Endothelial cell of umbilical vein (primary cell): ENCODE measurements around the gene LTBP2. TPM values are rescaled to one million over a fixed set of nuclear protein-coding genes. Genes with fewer than 3 reads are reported as not detected.

Experiments
- BruUV-seq: library from RNA; stranded (reverse); fragments of 400-500 nt; replicated peaks from 2 replicates; lab custom pipeline; 2021; lab: Mats Ljungman, UMichigan
- CTCF ChIA-PET: fragments of 300-600, 350-600 bp; sonication (Branson Sonifier 250); formaldehyde crosslinking; loops from one replicate; lab custom pipeline; 2021; ENCODE audit warnings: antibody characterized with exemption, inconsistent platforms; lab: Charles Lee
- POLR2A ChIA-PET: fragments of 300-600, 350-600 bp; sonication (Branson Sonifier 250); formaldehyde crosslinking; loops from one replicate; lab custom pipeline; 2021; ENCODE audit warnings: antibody characterized with exemption, inconsistent platforms; lab: Charles Lee
- DNase-seq: peaks from one replicate; pipeline ENCODE4 v3.0.0-alpha.2; 2011; ENCODE audit warnings: low read depth, low spot score
- FAIRE-seq: peaks from 2 replicates; lab custom pipeline; 2011; peaks lifted over from hg19 to GRCh38; lab: Jason Lieb, UNC
- H2AFZ ChIP-seq: 2 replicates; pipeline ENCODE4 v1.6.0; 2012; ENCODE audit warnings: low read depth, low read length, control low read depth, inconsistent platforms
- H3K27ac ChIP-seq: 2 replicates; pipeline ENCODE4 v1.5.1; 2011; ENCODE audit warnings: low read depth, mild to moderate bottlenecking, control low read depth, low read length, moderate library complexity; ENCODE audit not compliant: insufficient read depth
- H3K27me3 ChIP-seq, 2 experiments: 2 replicates each; pipeline versions ENCODE4 v1.6.0 to v1.6.1; 2011; ENCODE audit warnings: low read length in 2 of 2, mixed read lengths in 1 of 2; ENCODE audit not compliant: control insufficient read depth in 2 of 2, insufficient read depth in 2 of 2
- H3K36me3 ChIP-seq, 2 experiments: 2 replicates in 1 of 2; 3 replicates in 1 of 2; pipeline ENCODE4 v1.5.1; 2011; ENCODE audit warnings: low read length in 2 of 2, mild to moderate bottlenecking in 1 of 2, moderate library complexity in 1 of 2; ENCODE audit not compliant: control insufficient read depth in 2 of 2, insufficient read depth in 2 of 2; ENCODE audit errors: extremely low read depth in 1 of 2
- H3K4me1 ChIP-seq: 3 replicates; pipeline ENCODE4 v1.5.1; 2011; ENCODE audit warnings: mild to moderate bottlenecking, low read length; ENCODE audit not compliant: control insufficient read depth, insufficient read depth; ENCODE audit errors: extremely low read depth
- H3K4me2 ChIP-seq: 2 replicates; pipeline ENCODE4 v1.6.1; 2011; ENCODE audit warnings: low read length, control low read depth, mixed read lengths; ENCODE audit not compliant: insufficient read depth
- H3K4me3 ChIP-seq, 3 experiments: fragments of 200-600 bp in 1 of 3; sonication (generic), shearing (Covaris generic) in 1 of 3; replicated peaks in 1 of 3; 2 replicates each; pipeline ENCODE4 v1.5.1; 2011 to 2016; ENCODE audit warnings: control low read depth in 3 of 3, low read length in 3 of 3, mild to moderate bottlenecking in 2 of 3, inconsistent platforms in 1 of 3, low read depth in 1 of 3, moderate library complexity in 1 of 3; ENCODE audit not compliant: insufficient read depth in 1 of 3
- H3K79me2 ChIP-seq: 2 replicates; pipeline ENCODE4 v1.6.0; 2012; ENCODE audit warnings: low read length, inconsistent platforms; ENCODE audit not compliant: control insufficient read depth, insufficient read depth
- H3K9ac ChIP-seq: replicated peaks from 2 replicates; pipeline ENCODE3; 2011; ENCODE audit warnings: low read length, control low read depth; ENCODE audit not compliant: insufficient read depth; ENCODE audit errors: extremely low read depth
- H3K9me1 ChIP-seq: replicated peaks from 3 replicates; pipeline ENCODE4 v1.6.0; 2011; ENCODE audit warnings: mild to moderate bottlenecking, low read length; ENCODE audit not compliant: control insufficient read depth, insufficient read depth; ENCODE audit errors: extremely low read depth
- H3K9me3 ChIP-seq: replicated peaks from 2 replicates; pipeline ENCODE4 v1.5.1; 2012; ENCODE audit warnings: low read length, inconsistent platforms; ENCODE audit not compliant: control insufficient read depth, insufficient read depth
- H4K20me1 ChIP-seq: replicated peaks from 2 replicates; pipeline ENCODE3; 2011; ENCODE audit warnings: mild to moderate bottlenecking, low read length; ENCODE audit not compliant: control insufficient read depth, insufficient read depth; ENCODE audit errors: extremely low read depth
- EZH2 ChIP-seq: IDR thresholded peaks from 2 replicates; pipeline ENCODE4 v1.6.1; 2012; ENCODE audit warnings: borderline replicate concordance, low read depth, mild to moderate bottlenecking, moderate library complexity, low read length, inconsistent platforms; ENCODE audit not compliant: severe bottlenecking
- JUN ChIP-seq: IDR thresholded peaks from 2 replicates; pipeline ENCODE4 v1.6.1; 2011; ENCODE audit warnings: borderline replicate concordance, low read depth; ENCODE audit not compliant: insufficient read length, insufficient read depth
- MYC ChIP-seq: IDR thresholded peaks from one replicate; pipeline ENCODE4 v1.6.1; 2011; ENCODE audit warnings: mild to moderate bottlenecking, low read depth, low read length
- POLR2A ChIP-seq: IDR thresholded peaks from 2 replicates; pipeline ENCODE4 v1.6.1; 2012; ENCODE audit warnings: low read depth, mild to moderate bottlenecking, control low read depth, low read length
- dilution Hi-C: fragments of 300-500 bp; cut with MboI; formaldehyde crosslinking; loops from one replicate; pipeline ENCODE4 v1.15.0; 2019; ENCODE audit warnings: low sequenced_read_pairs; ENCODE audit not compliant: extremely low pct_ligation_motif_present
- intact Hi-C: fragments of 100-400 bp; cut with micrococcal nuclease; formaldehyde crosslinking; loops from one replicate; pipeline ENCODE4 v1.10.0; 2022
- polyA plus RNA-seq, 4 experiments: library from polyadenylated mRNA; depleted of rRNA in 3 of 4; stranded (reverse) in 3 of 4; unstranded in 1 of 4; fragments of >200 nt; gene quantifications; 2 replicates each; pipeline versions ENCODE4 v1.2.1 to v1.2.3, GENCODE V29; 2011 to 2012; ENCODE audit warnings: missing spikeins in 1 of 4
- total RNA-seq: library from RNA; stranded (reverse); gene quantifications from 2 replicates; pipeline ENCODE4 v1.2.3, GENCODE V29; 2021

Gene LTBP2
- total and polyA plus RNA-seq, 2 donors (not counting 3 experiments of a cell fraction or from before 2014, with no cell fraction given): 209 to 268 TPM

DNA sequence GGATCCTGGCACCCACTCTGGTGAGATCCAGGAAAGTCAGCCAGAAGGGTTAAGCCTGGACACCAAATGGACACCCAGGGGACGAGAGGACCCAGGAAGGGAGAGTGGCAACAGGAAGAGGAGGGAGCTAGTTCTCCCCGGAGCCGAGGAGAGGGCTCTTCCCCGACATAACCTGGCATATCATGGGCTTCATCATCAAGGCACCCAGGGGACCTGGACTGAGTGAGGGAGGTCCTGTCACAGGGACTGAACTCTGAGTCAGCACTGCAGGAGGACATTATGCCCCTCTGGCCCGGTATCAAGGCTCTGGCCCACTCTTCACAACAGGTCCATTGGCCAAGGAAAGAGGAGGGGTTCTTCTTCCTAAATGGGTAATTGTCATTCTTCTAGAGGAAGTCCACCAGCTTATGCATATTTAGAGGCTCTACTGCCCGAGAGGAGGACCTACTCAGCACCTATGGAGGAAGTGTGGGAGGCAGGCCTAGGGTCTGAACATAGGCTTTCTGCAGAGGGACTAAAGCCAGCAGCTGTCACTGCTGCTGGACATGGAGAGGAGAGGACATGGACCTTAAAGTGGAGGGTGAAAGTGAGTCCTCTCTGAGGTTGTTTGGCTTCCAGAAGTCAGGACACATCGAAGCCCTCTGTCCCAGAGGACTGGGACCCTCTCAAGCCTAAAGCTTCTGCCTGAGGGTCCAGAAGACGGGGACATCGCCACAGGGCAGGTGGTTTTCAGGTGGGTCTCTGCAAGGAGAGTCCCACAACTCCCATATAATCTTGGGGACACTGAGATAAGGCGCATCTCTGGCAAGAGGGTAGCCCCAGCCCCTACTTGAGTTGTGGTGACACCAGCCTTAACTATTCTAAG lies 99.8 kb downstream of the LTBP2 start:
- no peaks in the 10 kb centered on the region for H3K27me3 ChIP-seq
- no TSS peak for BruUV-seq
- FAIRE-seq: peak; percentile 24
- no peaks in the 10 kb centered on the region for H4K20me1 ChIP-seq
- no peak overlapping the region for H3K27ac ChIP-seq
- H2AFZ ChIP-seq: no peak overlapping the region
- POLR2A ChIA-PET: interaction anchor here (1.2 kb wide), 1 partner anchor 10 kb away, joined by 3 read pairs; no protein-coding TSS in a partner anchor
- dilution Hi-C loops: no loop called here
- no peak for TF ChIP-seq JUN
- peak; percentile 21 for TF ChIP-seq POLR2A
- CTCF ChIA-PET: interaction anchor here (1.6 kb wide), 1 partner anchor 34 kb away, joined by 4 read pairs; no protein-coding TSS in a partner anchor
- H3K9me3 ChIP-seq: no peaks in the 10 kb centered on the region
- no peaks in the 10 kb centered on the region for H3K4me1 ChIP-seq
- intact Hi-C loops: no loop called here
- no peak overlapping the region for H3K4me2 ChIP-seq
- H3K36me3 ChIP-seq: peaks cover 34 to 61% of the 10 kb centered on the region in 2 experiments
- DNase-seq: no peak
- no peaks in the 10 kb centered on the region for H3K9me1 ChIP-seq
- no peaks in the 10 kb centered on the region for H3K79me2 ChIP-seq
- no peak overlapping the region for H3K9ac ChIP-seq
- H3K4me3 ChIP-seq: no peak overlapping the region

DNA sequence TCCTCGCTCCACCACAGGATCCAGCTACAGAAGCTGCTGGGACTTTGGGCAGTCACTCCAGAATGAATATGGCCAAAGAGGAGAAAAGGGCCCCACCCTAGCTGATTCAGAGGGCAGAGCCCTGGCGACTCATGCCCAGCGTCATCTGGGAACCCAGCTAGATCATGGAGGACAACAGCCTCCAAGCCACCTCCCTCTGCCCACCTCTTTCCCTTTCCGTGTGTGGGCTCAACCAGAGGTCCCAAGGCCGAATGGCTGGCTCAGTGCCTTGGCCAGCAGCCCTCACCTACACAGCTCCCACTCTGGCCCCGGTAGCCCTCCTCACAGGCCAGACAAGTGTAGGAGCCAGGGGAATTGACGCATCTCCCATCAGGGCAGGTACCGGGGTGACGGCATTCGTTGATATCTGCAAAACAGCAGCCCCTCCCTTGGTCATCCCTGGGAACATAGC lies 101.1 kb downstream of the LTBP2 start:
- Histone ChIP-seq H3K27ac (no peak overlapping the region), H3K9me1 (no peaks in the 10 kb centered on the region), H3K79me2 (no peaks in the 10 kb centered on the region), H4K20me1 (no peaks in the 10 kb centered on the region), H3K4me3 (no peak overlapping the region), H3K27me3 (no peaks in the 10 kb centered on the region), H3K36me3 (peaks cover 38 to 69% of the 10 kb centered on the region in 2 experiments), H3K9me3 (no peaks in the 10 kb centered on the region), H2AFZ (no peak overlapping the region), H3K4me2 (no peak overlapping the region), H3K9ac (no peak overlapping the region), H3K4me1 (no peaks in the 10 kb centered on the region)
- no peak for FAIRE-seq
- ChIA-PET POLR2A (no interaction called here), CTCF (interaction anchor here (1.2 to 1.6 kb wide), 2 partner anchors 15 to 35 kb away, joined by 3 to 4 read pairs; no protein-coding TSS in a partner anchor)
- TF ChIP-seq MYC (no peak), EZH2 (no peak), POLR2A (peak; percentile 18)
- intact Hi-C loops (no loop called here), dilution Hi-C loops (no loop called here)
- BruUV-seq: no TSS peak
- DNase-seq: peak; percentile 15
